DND-41 (cell line): ENCODE measurements around the gene SLC22A31.

Experiments
- ATAC-seq: fragments of 200-7000 bp; cut with Tn5 transposase; 3 replicates; pipeline ENCODE4 v1.9.1; 2021; ENCODE audit warnings: low read depth; ENCODE audit not compliant: insufficient read depth
- DNase-seq: peaks from one replicate; pipeline ENCODE4 v3.0.0-alpha.2; 2020
- H2AFZ ChIP-seq: 2 replicates; pipeline ENCODE4 v1.6.0; 2012; ENCODE audit warnings: low read depth, low read length
- H3K27ac ChIP-seq: 2 replicates; pipeline ENCODE4 v1.5.1; 2012; ENCODE audit warnings: low read length, inconsistent platforms
- H3K27me3 ChIP-seq: fragments of 200-600 bp; sonication (generic); 2 replicates; pipeline ENCODE4 v1.6.0; 2012; ENCODE audit warnings: low read length, mild to moderate bottlenecking, inconsistent platforms; ENCODE audit not compliant: insufficient read depth, poor library complexity
- H3K36me3 ChIP-seq: 2 replicates; pipeline ENCODE4 v1.5.1; 2012; ENCODE audit warnings: low read length, inconsistent platforms; ENCODE audit not compliant: insufficient read depth
- H3K4me1 ChIP-seq: 2 replicates; pipeline ENCODE4 v1.5.1; 2012; ENCODE audit warnings: mild to moderate bottlenecking, low read length; ENCODE audit not compliant: insufficient read depth
- H3K4me2 ChIP-seq: 2 replicates; pipeline ENCODE4 v1.6.0; 2012; ENCODE audit warnings: mild to moderate bottlenecking, moderate library complexity, low read length, inconsistent platforms; ENCODE audit not compliant: insufficient read depth
- H3K4me3 ChIP-seq, 2 experiments: fragments of 200-600 bp in 1 of 2; shearing (Covaris generic) in 1 of 2; 2 replicates each; pipeline ENCODE4 v1.5.1; 2012 to 2016; ENCODE audit warnings: inconsistent platforms in 2 of 2, low read length in 2 of 2, mild to moderate bottlenecking in 2 of 2, low read depth in 1 of 2, moderate library complexity in 1 of 2
- H3K79me2 ChIP-seq: 2 replicates; pipeline ENCODE4 v1.6.0; 2012; ENCODE audit warnings: low read length, inconsistent platforms; ENCODE audit not compliant: insufficient read depth
- H3K9ac ChIP-seq: 2 replicates; pipeline ENCODE4 v1.6.0; 2012; ENCODE audit warnings: low read depth, mild to moderate bottlenecking, inconsistent platforms, low read length, moderate library complexity
- H3K9me3 ChIP-seq: 2 replicates; pipeline ENCODE4 v1.5.1; 2012; ENCODE audit warnings: low read length, moderate library complexity, mild to moderate bottlenecking, inconsistent platforms; ENCODE audit not compliant: insufficient read depth, severe bottlenecking
- H4K20me1 ChIP-seq: 2 replicates; pipeline ENCODE4 v1.6.0; 2012; ENCODE audit warnings: low read length; ENCODE audit not compliant: insufficient read depth
- CTCF ChIP-seq: IDR thresholded peaks from 2 replicates; pipeline ENCODE4 v1.5.1; 2012; ENCODE audit warnings: borderline replicate concordance, low read length, moderate library complexity, mild to moderate bottlenecking; ENCODE audit not compliant: poor library complexity, severe bottlenecking; ENCODE audit errors: extremely low read depth
- EZH2 ChIP-seq: IDR thresholded peaks from 3 replicates; pipeline ENCODE4 v1.6.1; 2012; ENCODE audit warnings: borderline replicate concordance, low read depth, mild to moderate bottlenecking, moderate library complexity, low read length, inconsistent platforms; ENCODE audit not compliant: severe bottlenecking

The SLC22A31 gene

GRCh38 chr16:89243664-89244063 is 43.3 kb upstream of the SLC22A31 start:
- peaks cover 8% of the 10 kb centered on the region for H3K79me2 ChIP-seq
- ATAC-seq (no peak), DNase-seq (no peak)
- H3K4me1 ChIP-seq, result peaks cover 14% of the 10 kb centered on the region
- no peak overlapping the region for H3K9ac ChIP-seq
- no peaks in the 10 kb centered on the region for H3K27me3 ChIP-seq
- H2AFZ ChIP-seq, result no peak overlapping the region
- H3K27ac ChIP-seq, result no peak overlapping the region
- TF ChIP-seq EZH2 (no peak), CTCF (no peak)
- no peak overlapping the region for H3K4me3 ChIP-seq
- H3K36me3 ChIP-seq, result no peaks in the 10 kb centered on the region
- H4K20me1 ChIP-seq, result no peaks in the 10 kb centered on the region
- no peak overlapping the region for H3K4me2 ChIP-seq
- no peaks in the 10 kb centered on the region for H3K9me3 ChIP-seq

GRCh38 chr16:89242795-89243200 is 42.5 kb upstream of the SLC22A31 start:
- peaks cover 14% of the 10 kb centered on the region for H3K4me1 ChIP-seq
- H3K79me2 ChIP-seq, result peaks cover 8% of the 10 kb centered on the region
- no peak for TF ChIP-seq EZH2
- no peak for TF ChIP-seq CTCF
- H4K20me1 ChIP-seq, result no peaks in the 10 kb centered on the region
- no peak overlapping the region for H3K9ac ChIP-seq
- H3K27me3 ChIP-seq, result no peaks in the 10 kb centered on the region
- no peak overlapping the region for H3K27ac ChIP-seq
- ATAC-seq (no peak), DNase-seq (no peak)
- H2AFZ ChIP-seq, result no peak overlapping the region
- H3K4me2 ChIP-seq, result no peak overlapping the region
- no peaks in the 10 kb centered on the region for H3K36me3 ChIP-seq
- no peak overlapping the region for H3K4me3 ChIP-seq
- H3K9me3 ChIP-seq, result no peaks in the 10 kb centered on the region

GRCh38 chr16:89241187-89242007 is 41.1 kb upstream of the SLC22A31 start:
- no peaks in the 10 kb centered on the region for H3K9me3 ChIP-seq
- H3K27ac ChIP-seq, result peak overlapping the region; percentile 97
- DNase-seq, result peak; percentile 83
- H2AFZ ChIP-seq, result peak overlapping the region; percentile 100
- H3K4me3 ChIP-seq, result peak overlapping the region; percentile 45 to 96; a peak in 3 of 4 replicates
- no peaks in the 10 kb centered on the region for H4K20me1 ChIP-seq
- H3K79me2 ChIP-seq, result peaks cover 8% of the 10 kb centered on the region
- peaks cover 14% of the 10 kb centered on the region for H3K4me1 ChIP-seq
- H3K36me3 ChIP-seq, result no peaks in the 10 kb centered on the region
- peak overlapping the region; percentile 70 for H3K9ac ChIP-seq
- peak overlapping the region; percentile 97 for H3K4me2 ChIP-seq
- no peaks in the 10 kb centered on the region for H3K27me3 ChIP-seq
- TF ChIP-seq EZH2, result no peak
- no peak for TF ChIP-seq CTCF
- peak; percentile 84 for ATAC-seq
